H1 (cell line): Measurements from ENCODE around the gene CTBP2. TPM values are rescaled to one million over a fixed set of nuclear protein-coding genes. Genes with fewer than 3 reads are reported as not detected.
A peak's percentile ranks its signal among the peaks of the same experiment; 100 is the strongest.

Source experiments
- CTCF ChIA-PET: fragments of 300-600 bp; sonication (Branson Sonifier 250); formaldehyde crosslinking; loops from one replicate; lab custom pipeline; 2021; ENCODE audit not compliant: partially characterized antibody; lab: Charles Lee
- POLR2A ChIA-PET: fragments of 300-600 bp; sonication (Branson Sonifier 250); formaldehyde crosslinking; loops from one replicate; lab custom pipeline; 2021; ENCODE audit warnings: inconsistent platforms; ENCODE audit not compliant: partially characterized antibody; lab: Charles Lee
- DNase-seq, 2 experiments: peaks; one replicate each; pipeline versions ENCODE4 v3.0.0 to v3.0.0-alpha.2; 2010 to 2022; ENCODE audit warnings: low spot score in 2 of 2, low read depth in 1 of 2, mixed read lengths in 1 of 2
- FAIRE-seq: peaks from 2 replicates; lab custom pipeline; 2011; peaks lifted over from hg19 to GRCh38; lab: Jason Lieb, UNC
- H2AFZ ChIP-seq: 2 replicates; pipeline ENCODE4 v1.8.1; 2012; ENCODE audit warnings: low read length, inconsistent platforms
- H2AK5ac ChIP-seq: 2 replicates; pipeline ENCODE4 v1.6.1; 2013; ENCODE audit warnings: low read depth, low read length
- H2BK120ac ChIP-seq: replicated peaks from 2 replicates; pipeline ENCODE3; 2013; ENCODE audit warnings: low read depth, low read length, inconsistent platforms
- H2BK12ac ChIP-seq: 2 replicates; pipeline ENCODE4 v1.6.1; 2013; ENCODE audit warnings: low read depth, low read length
- H2BK15ac ChIP-seq: 2 replicates; pipeline ENCODE4 v1.6.1; 2013; ENCODE audit warnings: low read length
- H2BK20ac ChIP-seq: 2 replicates; pipeline ENCODE4 v1.6.1; 2013; ENCODE audit warnings: low read length
- H2BK5ac ChIP-seq: 2 replicates; pipeline ENCODE4 v1.6.1; 2013; ENCODE audit warnings: low read depth, low read length
- H3K14ac ChIP-seq: 2 replicates; pipeline ENCODE4 v1.6.1; 2013; ENCODE audit warnings: inconsistent platforms; ENCODE audit not compliant: insufficient read length
- H3K18ac ChIP-seq: 2 replicates; pipeline ENCODE4 v1.6.1; 2013; ENCODE audit warnings: low read length; ENCODE audit errors: extremely low read depth
- H3K23ac ChIP-seq: 2 replicates; pipeline ENCODE4 v1.6.1; 2013; ENCODE audit warnings: inconsistent platforms; ENCODE audit not compliant: insufficient read length
- H3K23me2 ChIP-seq: 2 replicates; pipeline ENCODE4 v1.6.1; 2013; ENCODE audit warnings: low read depth, low read length
- H3K27ac ChIP-seq: 2 replicates; pipeline ENCODE4 v1.6.1; 2011; ENCODE audit warnings: low read depth, low read length, inconsistent platforms
- H3K27me3 ChIP-seq, 4 experiments: replicated peaks in 1 of 4; 1 replicate in 1 of 4; 2 replicates in 3 of 4; pipeline versions ENCODE4 v1.6.1 to v1.8.1; 2011 to 2013; ENCODE audit warnings: low read length in 3 of 4, mild to moderate bottlenecking in 3 of 4, inconsistent platforms in 2 of 4, mixed read lengths in 2 of 4, moderate library complexity in 1 of 4; ENCODE audit not compliant: control insufficient read depth in 3 of 4, insufficient read depth in 3 of 4; ENCODE audit errors: extremely low read depth in 1 of 4
- H3K36me3 ChIP-seq, 4 experiments: 2 replicates each; pipeline versions ENCODE4 v1.6.1 to v1.8.1; 2011 to 2013; ENCODE audit warnings: mild to moderate bottlenecking in 4 of 4, low read length in 3 of 4, moderate library complexity in 2 of 4, control low read depth in 1 of 4, inconsistent platforms in 1 of 4; ENCODE audit not compliant: insufficient read depth in 4 of 4, control insufficient read depth in 2 of 4
- H3K4ac ChIP-seq: replicated peaks from 2 replicates; pipeline ENCODE3; 2013; ENCODE audit warnings: low read length, low read depth, mixed read lengths, inconsistent platforms; ENCODE audit not compliant: insufficient read length
- H3K4me1 ChIP-seq, 4 experiments: replicated peaks in 1 of 4; 1 replicate in 1 of 4; 2 replicates in 3 of 4; pipeline versions ENCODE4 v1.6.1 to v1.8.1; 2011 to 2013; ENCODE audit warnings: low read length in 3 of 4, inconsistent platforms in 2 of 4, mixed read lengths in 1 of 4; ENCODE audit not compliant: insufficient read depth in 4 of 4, control insufficient read depth in 3 of 4
- H3K4me2 ChIP-seq, 2 experiments: 2 replicates each; pipeline versions ENCODE4 v1.6.1 to v1.8.1; 2011 to 2013; ENCODE audit warnings: low read depth in 2 of 2, low read length in 2 of 2, control low read depth in 1 of 2, inconsistent platforms in 1 of 2, mild to moderate bottlenecking in 1 of 2; ENCODE audit not compliant: insufficient read depth in 1 of 2
- H3K4me3 ChIP-seq, 4 experiments: fragments of 200-600, 300-600 bp in 1 of 4; sonication (generic), shearing (Covaris generic), sonication (Bioruptor Twin) in 1 of 4; 2 replicates each; pipeline versions ENCODE4 v1.5.1 to v1.8.1; 2011 to 2016; ENCODE audit warnings: low read length in 4 of 4, low read depth in 3 of 4, control low read depth in 2 of 4, inconsistent platforms in 2 of 4, mild to moderate bottlenecking in 2 of 4, mixed read lengths in 1 of 4, moderate library complexity in 1 of 4; ENCODE audit not compliant: insufficient read depth in 2 of 4; ENCODE audit errors: extremely low read depth in 1 of 4
- H3K56ac ChIP-seq: replicated peaks from 2 replicates; pipeline ENCODE3; 2013; ENCODE audit warnings: low read depth, mild to moderate bottlenecking, mixed read lengths, low read length, inconsistent platforms; ENCODE audit not compliant: insufficient read length
- H3K79me1 ChIP-seq: 2 replicates; pipeline ENCODE4 v1.6.1; 2013; ENCODE audit warnings: low read depth, low read length, control low read depth
- H3K79me2 ChIP-seq, 2 experiments: 2 replicates each; pipeline versions ENCODE4 v1.6.1 to v1.8.1; 2012 to 2013; ENCODE audit warnings: low read length in 2 of 2, mild to moderate bottlenecking in 2 of 2, inconsistent platforms in 1 of 2; ENCODE audit not compliant: insufficient read depth in 2 of 2, control insufficient read depth in 1 of 2
- H3K9ac ChIP-seq, 4 experiments: replicated peaks in 1 of 4; 1 replicate in 1 of 4; 2 replicates in 3 of 4; pipeline versions ENCODE4 v1.6.1 to v1.8.1; 2011 to 2013; ENCODE audit warnings: low read depth in 3 of 4, low read length in 3 of 4, control low read depth in 2 of 4, mild to moderate bottlenecking in 2 of 4, moderate library complexity in 2 of 4, inconsistent platforms in 1 of 4; ENCODE audit errors: extremely low read depth in 1 of 4
- H3K9me3 ChIP-seq, 2 experiments: 2 replicates each; pipeline versions ENCODE4 v1.6.1 to v1.8.1; 2012 to 2013; ENCODE audit warnings: mild to moderate bottlenecking in 2 of 2, moderate library complexity in 2 of 2, control low read depth in 1 of 2, inconsistent platforms in 1 of 2, low read depth in 1 of 2, low read length in 1 of 2, mixed read lengths in 1 of 2; ENCODE audit not compliant: insufficient read depth in 2 of 2
- H4K20me1 ChIP-seq, 2 experiments: replicated peaks in 1 of 2; 2 replicates each; pipeline versions ENCODE3 to v1.8.1; 2011 to 2013; ENCODE audit warnings: inconsistent platforms in 2 of 2, low read length in 2 of 2, mild to moderate bottlenecking in 1 of 2; ENCODE audit not compliant: insufficient read depth in 2 of 2, control insufficient read depth in 1 of 2
- H4K5ac ChIP-seq: 2 replicates; pipeline ENCODE4 v1.6.1; 2013; ENCODE audit warnings: low read length, low read depth, mixed read lengths, inconsistent platforms; ENCODE audit not compliant: insufficient read length
- H4K8ac ChIP-seq: 2 replicates; pipeline ENCODE4 v1.8.0; 2013; ENCODE audit warnings: mild to moderate bottlenecking, moderate library complexity, low read length, inconsistent platforms; ENCODE audit not compliant: insufficient read depth; ENCODE audit errors: extremely low read depth
- H4K91ac ChIP-seq: replicated peaks from 2 replicates; pipeline ENCODE3; 2013; ENCODE audit warnings: low read length, mixed read lengths, inconsistent platforms; ENCODE audit not compliant: insufficient read length
- CEBPB ChIP-seq: IDR thresholded peaks from 2 replicates; pipeline ENCODE4 v1.6.1; 2012; ENCODE audit warnings: low read depth, low read length
- SP4 ChIP-seq: IDR thresholded peaks from 2 replicates; pipeline ENCODE4 v1.6.1; 2012; ENCODE audit warnings: low read length, inconsistent platforms
- WGBS, 2 experiments: shearing (Covaris generic) in 1 of 2; methylation state at CpG; one replicate each; pipeline versions ENCODE4 v1.1.6 to v1.1.7; 2013 to 2015; ENCODE audit warnings: low lambda C conversion rate in 2 of 2, mixed read lengths in 2 of 2, inconsistent platforms in 1 of 2, low coverage in 1 of 2, missing lambda C conversion rate in 1 of 2; ENCODE audit not compliant: insufficient replicate concordance in 2 of 2, insufficient coverage in 1 of 2, insufficient read length in 1 of 2; ENCODE audit errors: extremely low coverage in 1 of 2, missing lambda C conversion rate in 1 of 2; 5-methylcytosine and 5-hydroxymethylcytosine counted together
- polyA plus RNA-seq, 7 experiments: library from polyadenylated mRNA; depleted of rRNA in 3 of 7; stranded (reverse) in 5 of 7; unstranded in 2 of 7; fragments of >200 nt in 5 of 7; fragments of 200-250 nt in 2 of 7; gene quantifications; 1 replicate in 5 of 7; 2 replicates in 1 of 7; 4 replicates in 1 of 7; pipeline versions ENCODE4 v1.2.1 to v1.2.3, GENCODE V29; 2011 to 2013; ENCODE audit warnings: missing spikeins in 2 of 7, mixed read lengths in 2 of 7
- total RNA-seq: library from RNA; stranded (reverse); fragmentation: NEBNext Ultra II Directional; extraction: Animal tissue kit (Norgen Biotek cat#: 25700); gene quantifications from 2 replicates; pipeline ENCODE4 v1.2.1, GENCODE V29; 2021

Gene CTBP2
- total and polyA plus RNA-seq, 2 of the 8 experiments (the other 6 are each of a cell fraction or from before 2014, with no cell fraction given) = 208 to 221 TPM

- Histone ChIP-seq H2AK5ac (no peak overlapping the region), H2BK120ac (no peak overlapping the region), H3K4me3 (no peak overlapping the region), H2BK15ac (no peak overlapping the region), H3K36me3 (peaks cover 3 to 46% (median 12%) of the 10 kb centered on the region in 4 experiments; a peak in 7 of 8 replicates), H2BK20ac (no peak overlapping the region), H2AFZ (no peak overlapping the region), H3K4ac (no peak overlapping the region), H3K9ac (no peak overlapping the region), H3K14ac (no peak overlapping the region), H3K27ac (no peak overlapping the region), H3K79me2 (peaks cover 49 to 100% of the 10 kb centered on the region in 2 experiments), H2BK5ac (peak overlapping the region; percentile 35), H4K20me1 (peaks cover 76 to 86% of the 10 kb centered on the region in 2 experiments), H4K8ac (no peak overlapping the region), H3K27me3 (no peaks in the 10 kb centered on the region), H4K91ac (no peak overlapping the region), H3K9me3 (no peaks in the 10 kb centered on the region), H3K79me1 (peaks cover 33% of the 10 kb centered on the region), H3K23ac (no peak overlapping the region), H3K18ac (no peak overlapping the region; the same call in 1 of the 2 replicates), H3K4me1 (peaks cover 21 to 53% (median 37%) of the 10 kb centered on the region in 4 experiments), H3K56ac (no peak overlapping the region), H2BK12ac (no peak overlapping the region), H4K5ac (no peak overlapping the region), H3K23me2 (no peaks in the 10 kb centered on the region), H3K4me2 (peak overlapping the region in 1 of 2 experiments; percentile 2; a peak in 1 of 4 replicates)
- WGBS, 2 experiments = 71% methylated on average over 3 of the region's 3 CpGs; no CpG with 5 or more reads in 1 of the 2 experiments
- no peak for DNase-seq
- POLR2A ChIA-PET = interaction anchor here (0.5 to 2.3 kb wide), 7 partner anchors 11 to 51 kb away, joined by 3 to 5 read pairs (median 4); no protein-coding TSS in a partner anchor
- no peak for TF ChIP-seq SP4
- peak; percentile 52; the same call in 1 of the 2 replicates for TF ChIP-seq CEBPB
- no peak for FAIRE-seq
- CTCF ChIA-PET = interaction anchor here (0.9 to 2.6 kb wide), 9 partner anchors 10 to 55 kb away, joined by 3 to 13 read pairs (median 6); no protein-coding TSS in a partner anchor
Observed at GRCh38 chr10:125102246-125102645, 58.1 kb downstream of the CTBP2 start.
